Measurements from ENCODE around the gene C16orf74. TPM values are rescaled to one million over a fixed set of nuclear protein-coding genes. Genes with fewer than 3 reads are reported as not detected.

C16orf74 gene
- total RNA-seq, 1 experiment from 2014 or later = 1.8 TPM

GRCh38 chr16:85698935-85699558 lies 51.8 kb downstream of the C16orf74 start:
- DNase-seq (ENCODE audit: extremely low read depth, low read depth) = no peak

- DNase-seq (ENCODE audit: extremely low read depth, low read depth) = no peak
These were observed 52.4 kb downstream of the C16orf74 start for GRCh38 chr16:85698459-85698891.

DNA sequence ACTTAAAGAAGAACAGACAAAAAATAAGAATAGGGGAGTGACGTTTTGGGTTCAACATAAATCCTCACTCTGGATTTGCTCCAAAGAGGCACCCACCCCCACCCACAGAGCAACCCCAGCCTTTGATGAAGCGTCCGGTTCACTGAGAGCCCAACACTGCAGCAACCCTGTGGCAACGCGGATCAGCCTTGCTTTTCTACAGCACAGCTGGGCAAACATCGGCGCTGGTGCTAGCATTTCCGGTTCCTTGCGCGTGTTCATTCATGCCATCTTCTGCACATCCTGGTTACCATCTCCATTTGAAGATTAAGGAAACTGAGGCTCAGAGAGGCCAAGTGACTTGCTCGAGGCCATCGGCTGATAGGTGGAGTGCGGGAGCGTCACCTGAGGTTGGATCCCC lies 53.5 kb downstream of the C16orf74 start:
- DNase-seq (ENCODE audit: extremely low read depth, low read depth) = no peak

DNA sequence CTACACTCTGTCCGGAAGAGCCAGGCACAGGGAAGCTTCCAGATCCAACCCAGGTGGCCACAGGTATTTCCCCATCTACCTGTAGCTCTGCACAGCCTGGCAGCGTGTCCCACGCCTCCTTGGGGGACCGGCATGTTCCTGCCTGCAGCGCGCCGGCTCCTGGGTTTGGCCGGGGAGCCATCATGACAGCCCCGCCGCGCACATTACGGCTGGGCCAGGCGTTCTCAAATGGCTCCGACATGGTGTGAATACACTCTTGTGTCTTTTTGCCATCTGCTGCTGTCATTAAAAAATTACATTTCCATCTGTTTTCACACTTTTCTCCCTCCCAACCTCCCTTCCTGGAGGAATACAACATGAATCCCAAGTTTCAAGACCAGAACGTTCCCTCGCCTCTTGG lies 54.1 kb downstream of the C16orf74 start:
- no peak for DNase-seq (ENCODE audit: extremely low read depth, low read depth)

DNA sequence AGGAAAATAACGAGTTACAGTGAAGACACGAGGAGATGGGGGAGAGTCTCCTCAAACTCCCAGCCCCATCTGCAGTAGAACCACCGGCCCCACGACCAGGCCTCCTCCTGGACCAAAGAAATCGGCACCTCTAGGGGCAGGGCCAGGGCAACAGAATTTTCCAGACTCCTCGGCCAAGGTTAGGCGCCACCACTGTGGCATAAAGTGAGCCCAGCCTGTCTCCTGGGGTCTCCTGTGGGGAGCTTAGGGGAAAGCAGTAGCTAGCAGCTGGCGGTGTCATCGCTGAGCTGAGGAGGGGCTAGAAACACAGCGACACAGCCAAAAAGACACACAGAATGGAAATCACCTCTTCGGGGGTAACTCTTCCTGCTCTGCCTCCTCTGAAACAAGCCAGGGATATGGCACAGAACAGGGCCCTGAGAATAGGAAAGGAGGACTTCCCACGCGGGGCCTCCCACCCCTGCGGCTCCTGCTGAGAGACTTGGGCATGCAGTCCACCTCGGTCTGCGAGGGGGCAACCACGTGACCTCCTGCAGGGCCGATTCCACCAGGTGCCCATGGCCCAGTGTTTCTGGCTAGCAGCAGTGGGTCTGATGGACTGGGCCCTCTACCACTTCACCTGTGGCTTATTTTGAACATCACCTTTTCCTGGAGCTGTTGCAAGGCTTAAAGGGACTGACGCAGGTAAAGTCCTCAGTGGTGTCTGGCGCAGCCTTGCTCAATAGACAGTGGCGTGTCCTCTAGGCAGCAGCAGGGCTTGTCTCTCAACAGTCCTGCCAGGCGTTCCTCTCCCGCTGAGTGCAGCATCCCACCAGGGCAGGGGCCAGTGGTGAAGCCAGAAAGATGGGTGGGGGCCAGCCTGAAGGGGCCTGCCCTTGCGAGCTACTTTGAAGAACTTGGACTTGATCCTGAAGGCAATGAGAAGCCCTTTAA lies 55.4 kb downstream of the C16orf74 start:
- DNase-seq (ENCODE audit: extremely low read depth, low read depth) = no peak

DNA sequence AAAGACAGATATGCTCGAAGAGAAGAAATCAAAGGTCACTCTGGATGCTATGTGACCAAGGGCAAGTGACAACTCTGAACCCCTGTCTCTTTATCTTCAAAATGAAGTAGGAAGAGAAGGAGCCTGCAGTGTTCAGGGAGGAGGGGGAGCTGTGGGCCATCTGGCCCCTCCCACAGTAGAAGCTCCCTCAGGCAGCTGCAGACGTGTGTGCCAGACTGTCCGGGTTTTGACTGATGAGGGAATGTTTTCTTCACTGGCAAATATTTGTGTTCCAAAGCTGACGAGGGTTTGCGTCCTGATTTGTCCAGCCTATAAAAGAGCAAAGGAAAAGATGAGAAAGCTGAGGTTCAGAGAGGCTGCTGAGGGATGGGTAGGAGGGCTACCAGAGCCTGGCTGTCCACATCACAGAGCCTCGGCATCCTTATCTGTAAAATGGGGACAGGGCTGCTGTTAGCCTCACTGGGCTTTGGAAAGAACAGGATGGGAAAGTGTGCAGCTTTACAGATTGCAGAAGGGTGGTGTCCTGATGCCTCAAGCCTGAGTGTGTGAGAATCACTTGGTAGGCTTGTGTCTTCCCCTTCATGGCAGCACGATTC lies 60.3 kb downstream of the C16orf74 start:
- DNase-seq (ENCODE audit: extremely low read depth, low read depth) = no peak

- no peak for DNase-seq (ENCODE audit: extremely low read depth, low read depth)
These were observed 61.0 kb downstream of the C16orf74 start for GRCh38 chr16:85689950-85690320.

DNA sequence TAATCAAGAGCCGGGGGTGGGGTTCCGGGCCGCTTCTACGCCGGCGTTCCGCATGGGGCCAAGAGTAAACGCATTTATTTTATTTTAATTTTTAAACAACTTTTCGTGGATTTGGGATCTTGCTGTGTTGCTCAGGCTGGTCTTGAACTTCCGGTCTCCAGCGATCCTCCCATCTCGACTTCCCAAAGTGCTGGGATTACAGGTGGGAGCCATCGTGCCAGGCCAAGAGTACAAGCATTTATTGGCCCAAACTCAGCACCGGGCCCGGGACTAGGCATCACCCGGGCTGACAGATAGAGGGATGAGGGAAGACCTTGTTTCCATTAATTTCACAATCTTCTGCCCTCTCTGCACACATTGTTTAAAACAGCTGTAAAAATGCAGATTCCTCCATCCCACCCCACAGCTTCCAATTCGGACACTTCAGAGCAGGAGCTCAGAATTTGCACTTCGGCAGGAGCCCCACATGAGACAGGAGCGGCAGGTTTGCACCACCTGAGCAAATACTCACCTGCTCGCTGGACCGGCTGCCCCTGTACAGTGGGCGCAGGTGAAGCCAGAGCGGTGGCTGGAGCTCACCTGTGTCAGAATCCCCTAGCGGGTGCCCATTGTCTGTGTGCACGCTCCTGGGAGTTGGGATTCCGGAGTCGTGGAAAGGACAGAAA lies 61.5 kb downstream of the C16orf74 start:
- no peak for DNase-seq (ENCODE audit: extremely low read depth, low read depth)

- DNase-seq (ENCODE audit: extremely low read depth, low read depth) = peak; percentile 81
These were observed 62.2 kb downstream of the C16orf74 start, which contains the start of gene GINS2 for GRCh38 chr16:85688586-85689284. TSS of gene GINS2 (minus strand) at chr16:85688954. CDS start at chr16:85688898, 56 bp downstream.

GRCh38 chr16:85687651-85688471 lies 63.0 kb downstream of the C16orf74 start:
- no peak for DNase-seq (ENCODE audit: extremely low read depth, low read depth)

- DNase-seq (ENCODE audit: extremely low read depth, low read depth) = no peak
These were observed 63.8 kb downstream of the C16orf74 start for GRCh38 chr16:85686912-85687591.

- no peak for DNase-seq (ENCODE audit: extremely low read depth, low read depth)
These were observed 65.6 kb downstream of the C16orf74 start for GRCh38 chr16:85685251-85685650.

- no peak for DNase-seq (ENCODE audit: extremely low read depth, low read depth)
These were observed 67.5 kb downstream of the C16orf74 start for GRCh38 chr16:85683363-85683762.

GRCh38 chr16:85682516-85682915 lies 68.4 kb downstream of the C16orf74 start:
- no peak for DNase-seq (ENCODE audit: extremely low read depth, low read depth)

GRCh38 chr16:85681255-85681654 lies 69.6 kb downstream of the C16orf74 start:
- no peak for DNase-seq (ENCODE audit: extremely low read depth, low read depth)

DNA sequence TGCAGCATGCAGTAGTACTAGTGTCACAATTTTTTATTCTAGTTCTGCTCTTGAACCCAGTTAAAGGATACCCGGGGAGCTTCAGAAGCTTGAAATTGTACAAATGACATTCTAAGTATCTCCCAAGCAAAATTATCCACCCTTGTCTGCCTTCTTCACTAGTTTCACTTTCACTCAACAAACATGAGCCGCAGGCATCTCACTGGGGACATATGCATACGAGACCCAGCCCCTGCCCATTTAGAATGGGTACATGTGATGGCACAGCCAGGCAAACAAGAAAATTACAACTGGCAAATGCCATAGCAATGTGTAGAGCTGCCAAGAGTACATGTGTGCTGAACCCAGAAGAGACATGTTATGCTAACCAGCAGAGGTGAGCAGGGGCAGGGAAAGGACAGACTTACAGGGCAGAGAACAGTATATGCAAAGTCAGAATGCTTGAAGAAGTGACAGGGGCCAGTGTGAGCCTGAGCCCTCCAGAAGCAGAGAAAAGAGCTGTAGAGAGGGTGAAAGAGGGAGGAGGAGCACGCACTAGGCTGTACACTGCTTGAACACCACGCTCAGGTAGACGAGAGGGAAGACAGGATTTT lies 70.4 kb downstream of the C16orf74 start:
- no peak for DNase-seq (ENCODE audit: extremely low read depth, low read depth)

- DNase-seq (ENCODE audit: extremely low read depth, low read depth) = no peak
These were observed 71.0 kb downstream of the C16orf74 start for GRCh38 chr16:85679870-85680269.

- no peak for DNase-seq (ENCODE audit: extremely low read depth, low read depth)
These were observed 72.1 kb downstream of the C16orf74 start for GRCh38 chr16:85678821-85679220.
